WTC11 (cell line): ENCODE data around the gene ACR.

Source experiments
- ATF1 ChIP-seq: sonication (generic); formaldehyde crosslinking; IDR thresholded peaks from 2 replicates; pipeline ENCODE4 v1.8.1; 2023; ENCODE audit warnings: mild to moderate bottlenecking, moderate library complexity, missing genetic modification reagents
- RORB ChIP-seq: fragments of 250-450 bp; sonication (Bioruptor Pico); IDR thresholded peaks from 2 replicates; pipeline ENCODE4 v1.9.0; 2021; ENCODE audit warnings: mild to moderate bottlenecking
- SP1 ChIP-seq: sonication (generic); formaldehyde crosslinking; conservative IDR thresholded peaks from 2 replicates; pipeline ENCODE4 v1.8.1; 2022; ENCODE audit warnings: missing genetic modification reagents
- ZNF232 ChIP-seq: sonication (generic); formaldehyde crosslinking; IDR thresholded peaks from 2 replicates; pipeline ENCODE4 v1.8.0; 2022; ENCODE audit warnings: mild to moderate bottlenecking, missing genetic modification reagents
- TF ChIP-seq, protein P1 (sequence below): fragments of 200-600 bp; IDR thresholded peaks from 2 replicates; pipeline ENCODE4 v1.8.0; 2022; ENCODE audit warnings: antibody characterized with exemption
- TF ChIP-seq, protein P2 (sequence below): sonication (generic); formaldehyde crosslinking; IDR thresholded peaks from 2 replicates; pipeline ENCODE4 v1.8.0; 2022; ENCODE audit warnings: mild to moderate bottlenecking, missing genetic modification reagents
- TF ChIP-seq, protein P3 (sequence below): sonication (generic); formaldehyde crosslinking; IDR thresholded peaks from 2 replicates; pipeline ENCODE4 v1.8.0; 2022; ENCODE audit warnings: mild to moderate bottlenecking, missing genetic modification reagents
- TF ChIP-seq, protein P4 (sequence below): sonication (generic); formaldehyde crosslinking; conservative IDR thresholded peaks from 2 replicates; pipeline ENCODE4 v1.8.1; 2023; ENCODE audit warnings: mild to moderate bottlenecking, low read depth, missing genetic modification reagents, moderate library complexity
- TF ChIP-seq, protein P5 (sequence below): sonication (generic); formaldehyde crosslinking; IDR thresholded peaks from 2 replicates; pipeline ENCODE4 v1.8.0; 2022; ENCODE audit warnings: mild to moderate bottlenecking, missing genetic modification reagents
- TF ChIP-seq, protein P6 (sequence below): sonication (generic); formaldehyde crosslinking; conservative IDR thresholded peaks from 2 replicates; pipeline ENCODE4 v1.8.1; 2022; ENCODE audit warnings: mild to moderate bottlenecking, missing genetic modification reagents

DNA sequence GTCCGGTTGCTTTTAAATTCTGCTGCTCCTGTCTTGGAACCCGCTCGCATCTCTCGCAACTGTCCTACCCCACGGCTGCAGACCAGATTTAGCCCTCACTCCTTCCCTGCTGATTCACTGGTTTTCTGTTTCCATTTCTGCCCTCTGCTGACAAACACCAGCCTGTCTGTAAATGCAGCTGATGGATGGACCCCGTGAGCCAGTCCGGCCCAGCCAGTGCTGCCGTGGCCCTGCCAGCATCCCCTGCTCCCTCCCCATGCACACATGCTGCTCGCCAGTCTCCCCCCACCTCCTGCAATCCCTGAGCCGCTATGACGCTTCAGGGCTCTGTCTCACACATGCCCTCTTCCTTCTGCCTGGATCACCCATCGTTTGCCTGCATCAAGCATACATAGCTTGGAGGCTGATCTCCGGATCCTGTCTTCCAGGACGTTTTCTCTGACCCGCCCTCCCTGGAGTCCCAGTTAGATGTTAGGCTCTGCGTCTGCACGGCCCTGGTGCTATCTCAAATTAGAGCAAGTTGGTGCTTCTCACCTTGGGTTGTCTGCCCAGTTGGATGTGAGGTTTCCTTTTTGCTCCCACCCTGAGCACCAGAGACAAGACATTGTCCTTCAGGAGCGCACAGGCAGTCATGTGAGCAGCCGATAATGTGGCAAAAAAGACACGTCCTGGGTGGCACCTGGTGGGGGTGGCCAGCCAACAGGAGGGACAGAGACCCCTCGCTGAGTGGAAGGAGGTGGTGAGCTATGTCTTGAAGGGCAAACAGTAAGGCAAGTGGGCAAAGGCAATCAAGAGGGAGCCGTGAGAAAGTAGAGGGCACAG is 4.3 kb upstream of the ACR start:
- TF ChIP-seq, protein P1, sequence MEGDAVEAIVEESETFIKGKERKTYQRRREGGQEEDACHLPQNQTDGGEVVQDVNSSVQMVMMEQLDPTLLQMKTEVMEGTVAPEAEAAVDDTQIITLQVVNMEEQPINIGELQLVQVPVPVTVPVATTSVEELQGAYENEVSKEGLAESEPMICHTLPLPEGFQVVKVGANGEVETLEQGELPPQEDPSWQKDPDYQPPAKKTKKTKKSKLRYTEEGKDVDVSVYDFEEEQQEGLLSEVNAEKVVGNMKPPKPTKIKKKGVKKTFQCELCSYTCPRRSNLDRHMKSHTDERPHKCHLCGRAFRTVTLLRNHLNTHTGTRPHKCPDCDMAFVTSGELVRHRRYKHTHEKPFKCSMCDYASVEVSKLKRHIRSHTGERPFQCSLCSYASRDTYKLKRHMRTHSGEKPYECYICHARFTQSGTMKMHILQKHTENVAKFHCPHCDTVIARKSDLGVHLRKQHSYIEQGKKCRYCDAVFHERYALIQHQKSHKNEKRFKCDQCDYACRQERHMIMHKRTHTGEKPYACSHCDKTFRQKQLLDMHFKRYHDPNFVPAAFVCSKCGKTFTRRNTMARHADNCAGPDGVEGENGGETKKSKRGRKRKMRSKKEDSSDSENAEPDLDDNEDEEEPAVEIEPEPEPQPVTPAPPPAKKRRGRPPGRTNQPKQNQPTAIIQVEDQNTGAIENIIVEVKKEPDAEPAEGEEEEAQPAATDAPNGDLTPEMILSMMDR = no peak
- TF ChIP-seq, protein P2, sequence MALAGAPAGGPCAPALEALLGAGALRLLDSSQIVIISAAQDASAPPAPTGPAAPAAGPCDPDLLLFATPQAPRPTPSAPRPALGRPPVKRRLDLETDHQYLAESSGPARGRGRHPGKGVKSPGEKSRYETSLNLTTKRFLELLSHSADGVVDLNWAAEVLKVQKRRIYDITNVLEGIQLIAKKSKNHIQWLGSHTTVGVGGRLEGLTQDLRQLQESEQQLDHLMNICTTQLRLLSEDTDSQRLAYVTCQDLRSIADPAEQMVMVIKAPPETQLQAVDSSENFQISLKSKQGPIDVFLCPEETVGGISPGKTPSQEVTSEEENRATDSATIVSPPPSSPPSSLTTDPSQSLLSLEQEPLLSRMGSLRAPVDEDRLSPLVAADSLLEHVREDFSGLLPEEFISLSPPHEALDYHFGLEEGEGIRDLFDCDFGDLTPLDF = no peak
- TF ChIP-seq, protein P3, sequence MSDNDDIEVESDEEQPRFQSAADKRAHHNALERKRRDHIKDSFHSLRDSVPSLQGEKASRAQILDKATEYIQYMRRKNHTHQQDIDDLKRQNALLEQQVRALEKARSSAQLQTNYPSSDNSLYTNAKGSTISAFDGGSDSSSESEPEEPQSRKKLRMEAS (CRISPR knock-in tag) = no peak
- TF ChIP-seq SP1 (CRISPR knock-in tag) = no peak
- TF ChIP-seq, protein P4, sequence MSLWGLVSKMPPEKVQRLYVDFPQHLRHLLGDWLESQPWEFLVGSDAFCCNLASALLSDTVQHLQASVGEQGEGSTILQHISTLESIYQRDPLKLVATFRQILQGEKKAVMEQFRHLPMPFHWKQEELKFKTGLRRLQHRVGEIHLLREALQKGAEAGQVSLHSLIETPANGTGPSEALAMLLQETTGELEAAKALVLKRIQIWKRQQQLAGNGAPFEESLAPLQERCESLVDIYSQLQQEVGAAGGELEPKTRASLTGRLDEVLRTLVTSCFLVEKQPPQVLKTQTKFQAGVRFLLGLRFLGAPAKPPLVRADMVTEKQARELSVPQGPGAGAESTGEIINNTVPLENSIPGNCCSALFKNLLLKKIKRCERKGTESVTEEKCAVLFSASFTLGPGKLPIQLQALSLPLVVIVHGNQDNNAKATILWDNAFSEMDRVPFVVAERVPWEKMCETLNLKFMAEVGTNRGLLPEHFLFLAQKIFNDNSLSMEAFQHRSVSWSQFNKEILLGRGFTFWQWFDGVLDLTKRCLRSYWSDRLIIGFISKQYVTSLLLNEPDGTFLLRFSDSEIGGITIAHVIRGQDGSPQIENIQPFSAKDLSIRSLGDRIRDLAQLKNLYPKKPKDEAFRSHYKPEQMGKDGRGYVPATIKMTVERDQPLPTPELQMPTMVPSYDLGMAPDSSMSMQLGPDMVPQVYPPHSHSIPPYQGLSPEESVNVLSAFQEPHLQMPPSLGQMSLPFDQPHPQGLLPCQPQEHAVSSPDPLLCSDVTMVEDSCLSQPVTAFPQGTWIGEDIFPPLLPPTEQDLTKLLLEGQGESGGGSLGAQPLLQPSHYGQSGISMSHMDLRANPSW (CRISPR knock-in tag) = no peak
- TF ChIP-seq, protein P5, sequence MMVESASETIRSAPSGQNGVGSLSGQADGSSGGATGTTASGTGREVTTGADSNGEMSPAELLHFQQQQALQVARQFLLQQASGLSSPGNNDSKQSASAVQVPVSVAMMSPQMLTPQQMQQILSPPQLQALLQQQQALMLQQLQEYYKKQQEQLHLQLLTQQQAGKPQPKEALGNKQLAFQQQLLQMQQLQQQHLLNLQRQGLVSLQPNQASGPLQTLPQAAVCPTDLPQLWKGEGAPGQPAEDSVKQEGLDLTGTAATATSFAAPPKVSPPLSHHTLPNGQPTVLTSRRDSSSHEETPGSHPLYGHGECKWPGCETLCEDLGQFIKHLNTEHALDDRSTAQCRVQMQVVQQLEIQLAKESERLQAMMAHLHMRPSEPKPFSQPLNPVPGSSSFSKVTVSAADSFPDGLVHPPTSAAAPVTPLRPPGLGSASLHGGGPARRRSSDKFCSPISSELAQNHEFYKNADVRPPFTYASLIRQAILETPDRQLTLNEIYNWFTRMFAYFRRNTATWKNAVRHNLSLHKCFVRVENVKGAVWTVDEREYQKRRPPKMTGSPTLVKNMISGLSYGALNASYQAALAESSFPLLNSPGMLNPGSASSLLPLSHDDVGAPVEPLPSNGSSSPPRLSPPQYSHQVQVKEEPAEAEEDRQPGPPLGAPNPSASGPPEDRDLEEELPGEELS (CRISPR knock-in tag) = no peak
- TF ChIP-seq ATF1 (CRISPR knock-in tag) = no peak
- TF ChIP-seq, protein P6, sequence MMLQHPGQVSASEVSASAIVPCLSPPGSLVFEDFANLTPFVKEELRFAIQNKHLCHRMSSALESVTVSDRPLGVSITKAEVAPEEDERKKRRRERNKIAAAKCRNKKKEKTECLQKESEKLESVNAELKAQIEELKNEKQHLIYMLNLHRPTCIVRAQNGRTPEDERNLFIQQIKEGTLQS (CRISPR knock-in tag) = no peak
- no peak for TF ChIP-seq ZNF232 (CRISPR knock-in tag)
- no peak for TF ChIP-seq RORB (CRISPR knock-in tag)
